Breast epithelium (tissue), 3 donors: ENCODE measurements around the gene ZNF831.

Source experiments
- POLR2A ChIP-seq: fragments of 450-650 bp; IDR thresholded peaks from one replicate; pipeline ENCODE4 v1.6.1; 2016; ENCODE audit warnings: antibody characterized with exemption, mild to moderate bottlenecking, moderate library complexity
- TF ChIP-seq, protein P1 (sequence below), 3 donors: fragments of 450-650 bp; IDR thresholded peaks; one replicate each; pipeline ENCODE4 v1.5.1; 2016 to 2017; ENCODE audit warnings: antibody characterized with exemption in 3 of 3, mild to moderate bottlenecking in 3 of 3, moderate library complexity in 3 of 3

DNA sequence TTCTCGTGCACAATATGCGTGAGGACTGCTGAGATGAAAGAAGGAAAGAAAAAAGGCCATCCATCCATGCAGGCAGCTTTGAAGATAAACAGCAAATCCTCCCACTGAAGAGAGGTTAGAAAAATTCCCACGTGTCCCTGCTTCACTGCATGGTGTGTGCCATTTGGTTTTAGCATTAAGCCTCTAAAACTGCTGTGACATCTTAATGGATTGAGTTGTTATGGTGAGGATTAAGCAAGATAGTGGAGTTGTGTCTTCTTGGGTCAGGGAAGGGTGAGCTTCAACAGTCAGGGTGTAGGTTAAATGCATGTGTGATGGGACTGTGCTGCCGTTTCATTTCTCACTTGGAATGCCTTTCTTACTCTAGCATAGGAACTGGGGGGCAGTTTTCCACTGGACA lies 50.5 kb downstream of the ZNF831 start:
- TF ChIP-seq POLR2A: no peak
- TF ChIP-seq, protein P1, sequence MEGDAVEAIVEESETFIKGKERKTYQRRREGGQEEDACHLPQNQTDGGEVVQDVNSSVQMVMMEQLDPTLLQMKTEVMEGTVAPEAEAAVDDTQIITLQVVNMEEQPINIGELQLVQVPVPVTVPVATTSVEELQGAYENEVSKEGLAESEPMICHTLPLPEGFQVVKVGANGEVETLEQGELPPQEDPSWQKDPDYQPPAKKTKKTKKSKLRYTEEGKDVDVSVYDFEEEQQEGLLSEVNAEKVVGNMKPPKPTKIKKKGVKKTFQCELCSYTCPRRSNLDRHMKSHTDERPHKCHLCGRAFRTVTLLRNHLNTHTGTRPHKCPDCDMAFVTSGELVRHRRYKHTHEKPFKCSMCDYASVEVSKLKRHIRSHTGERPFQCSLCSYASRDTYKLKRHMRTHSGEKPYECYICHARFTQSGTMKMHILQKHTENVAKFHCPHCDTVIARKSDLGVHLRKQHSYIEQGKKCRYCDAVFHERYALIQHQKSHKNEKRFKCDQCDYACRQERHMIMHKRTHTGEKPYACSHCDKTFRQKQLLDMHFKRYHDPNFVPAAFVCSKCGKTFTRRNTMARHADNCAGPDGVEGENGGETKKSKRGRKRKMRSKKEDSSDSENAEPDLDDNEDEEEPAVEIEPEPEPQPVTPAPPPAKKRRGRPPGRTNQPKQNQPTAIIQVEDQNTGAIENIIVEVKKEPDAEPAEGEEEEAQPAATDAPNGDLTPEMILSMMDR (IDR thresholded peaks at IDR 0.05): no peak
